Uterus (tissue), 4 donors: Measurements from ENCODE around the gene SPATA21. TPM values are rescaled to one million over a fixed set of nuclear protein-coding genes. Genes with fewer than 3 reads are reported as not detected.

Experiments
- DNase-seq, 2 donors: peaks; one replicate each; pipeline ENCODE4 v3.0.0-alpha.2; 2019 to 2020
- H3K27ac ChIP-seq, 2 donors: fragments of 200-600 bp; sonication (generic); 1 replicate in 1 of 2; 2 replicates in 1 of 2; pipeline ENCODE4 v1.5.1; 2016 to 2018
- H3K27me3 ChIP-seq, 2 donors: fragments of 200-600 bp; sonication (generic); one replicate each; pipeline ENCODE4 v1.5.1; 2018 to 2019; ENCODE audit warnings: control low read depth in 1 of 2
- H3K36me3 ChIP-seq, 2 donors: fragments of 200-600 bp; sonication (generic); one replicate each; pipeline ENCODE4 v1.5.1; 2019; ENCODE audit warnings: control low read depth in 1 of 2
- H3K4me1 ChIP-seq, 2 donors: fragments of 200-600 bp; sonication (generic); one replicate each; pipeline ENCODE4 v1.5.1; 2018 to 2019; ENCODE audit warnings: control low read depth in 1 of 2
- H3K4me3 ChIP-seq, 2 donors: fragments of 200-600 bp; sonication (generic); 1 replicate in 1 of 2; 2 replicates in 1 of 2; pipeline ENCODE4 v1.5.1; 2018 to 2019; ENCODE audit warnings: mild to moderate bottlenecking in 1 of 2
- H3K9me3 ChIP-seq, 2 donors: fragments of 200-600 bp; sonication (generic); one replicate each; pipeline ENCODE4 v1.5.1; 2019; ENCODE audit warnings: control low read depth in 1 of 2
- CTCF ChIP-seq, 4 experiments: fragments of 200-600 bp in 2 of 4; fragments of 450-650 bp in 2 of 4; sonication (generic) in 2 of 4; IDR thresholded peaks; one replicate each; pipeline ENCODE4 v1.5.1; 2016 to 2019; ENCODE audit warnings: antibody characterized with exemption in 4 of 4, mild to moderate bottlenecking in 2 of 4, moderate library complexity in 1 of 4
- POLR2A ChIP-seq, 2 donors: fragments of 450-650 bp; IDR thresholded peaks; one replicate each; pipeline ENCODE4 v1.6.1; 2016; ENCODE audit warnings: antibody characterized with exemption in 2 of 2, mild to moderate bottlenecking in 1 of 2, moderate library complexity in 1 of 2
- intact Hi-C: fragments of 100-400 bp; cut with DNase I; formaldehyde crosslinking; loops from one replicate; pipeline ENCODE4 v1.15.1; 2023; ENCODE audit warnings: low total_unique reads
- total RNA-seq, 4 donors: library from RNA; depleted of rRNA in 3 of 4; stranded (reverse); fragments of >200 nt in 3 of 4; gene quantifications; one replicate each; pipeline versions ENCODE4 v1.1.0 to v1.2.4, GENCODE V29; 2014 to 2023
- donor health status: DM: yes; HTN: yes; CAD: no.

The SPATA21 gene
- total RNA-seq, 4 donors from 2014 or later = 0.27 TPM; not detected in 3

DNA sequence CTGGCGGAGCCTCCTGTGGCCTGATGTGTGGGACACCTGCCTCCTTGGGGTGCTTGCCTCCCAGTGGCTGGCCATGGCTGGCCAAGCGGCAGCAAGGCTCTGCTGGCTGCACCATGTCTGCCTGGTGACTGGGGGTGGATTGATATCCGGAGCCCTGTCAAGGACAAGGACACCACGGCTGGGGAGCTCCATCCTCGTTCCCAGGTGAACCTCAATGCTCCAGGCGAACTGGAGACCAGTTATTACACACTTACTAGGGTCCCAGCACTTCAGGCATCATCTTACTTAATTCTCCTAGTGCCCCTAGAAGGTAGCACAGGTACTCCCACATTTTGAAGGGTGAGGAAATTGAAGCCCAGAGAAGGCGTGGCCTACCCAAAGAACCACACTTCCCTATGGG is 15.2 kb downstream of the SPATA21 start:
- Histone ChIP-seq H3K27ac (no peak overlapping the region), H3K9me3 (no peaks in the 10 kb centered on the region), H3K36me3 (no peaks in the 10 kb centered on the region), H3K4me3 (no peak overlapping the region), H3K4me1 (no peaks in the 10 kb centered on the region), H3K27me3 (no peaks in the 10 kb centered on the region)
- DNase-seq = no peak
- no peak for TF ChIP-seq POLR2A (IDR thresholded peaks at IDR 0.05)
- no peak for TF ChIP-seq CTCF (IDR thresholded peaks at IDR 0.05)
- intact Hi-C loops = no loop called here

- intact Hi-C loops = no loop called here
- no peak overlapping the region for H3K4me3 ChIP-seq
- TF ChIP-seq POLR2A (IDR thresholded peaks at IDR 0.05) = no peak
- no peak for TF ChIP-seq CTCF (IDR thresholded peaks at IDR 0.05)
Observed at GRCh38 chr1:16421201-16421600, 16.0 kb downstream of the SPATA21 start.

GRCh38 chr1:16420424-16421118 is 16.7 kb downstream of the SPATA21 start:
- H3K27ac ChIP-seq = no peak overlapping the region
- intact Hi-C loops = no loop called here

More at GRCh38 chr1:16421201-16421600, 16.0 kb downstream of the SPATA21 start:
- DNase-seq = no peak
- no peaks in the 10 kb centered on the region for H3K36me3 ChIP-seq
- H3K4me1 ChIP-seq = no peaks in the 10 kb centered on the region
- H3K27me3 ChIP-seq = no peaks in the 10 kb centered on the region
- H3K27ac ChIP-seq = no peak overlapping the region
- H3K9me3 ChIP-seq = no peaks in the 10 kb centered on the region

GRCh38 chr1:16418823-16419425 is 18.3 kb downstream of the SPATA21 start:
- H3K27ac ChIP-seq = no peak overlapping the region

More at GRCh38 chr1:16420424-16421118, 16.7 kb downstream of the SPATA21 start:
- no peak for DNase-seq
- Histone ChIP-seq H3K4me3 (no peak overlapping the region), H3K36me3 (no peaks in the 10 kb centered on the region), H3K9me3 (no peaks in the 10 kb centered on the region), H3K4me1 (no peaks in the 10 kb centered on the region), H3K27me3 (no peaks in the 10 kb centered on the region)
- TF ChIP-seq POLR2A (IDR thresholded peaks at IDR 0.05) (no peak), CTCF (IDR thresholded peaks at IDR 0.05) (no peak)

More at GRCh38 chr1:16418823-16419425, 18.3 kb downstream of the SPATA21 start:
- Histone ChIP-seq H3K27me3 (no peaks in the 10 kb centered on the region), H3K4me1 (no peaks in the 10 kb centered on the region), H3K4me3 (no peak overlapping the region), H3K36me3 (no peaks in the 10 kb centered on the region), H3K9me3 (no peaks in the 10 kb centered on the region)
- intact Hi-C loops = no loop called here
- no peak for DNase-seq
- TF ChIP-seq CTCF (IDR thresholded peaks at IDR 0.05) (no peak), POLR2A (IDR thresholded peaks at IDR 0.05) (no peak)
